H1 (cell line): ENCODE results near the gene AHNAK2. TPM values are rescaled to one million over a fixed set of nuclear protein-coding genes. Genes with fewer than 3 reads are reported as not detected.

Experiments used
- BCL11A ChIP-seq, 2 experiments: IDR thresholded peaks; one replicate each; pipeline ENCODE4 v1.6.1; 2011; ENCODE audit warnings: low read depth in 2 of 2, low read length in 2 of 2, mild to moderate bottlenecking in 2 of 2
- CHD1 ChIP-seq: IDR thresholded peaks from 2 replicates; pipeline ENCODE4 v1.6.1; 2012; ENCODE audit warnings: low read depth, low read length, improper control_type of control experiment
- JUND ChIP-seq: IDR thresholded peaks from 2 replicates; pipeline ENCODE4 v1.6.1; 2011; ENCODE audit warnings: mild to moderate bottlenecking, improper control_type of control experiment, low read length
- SP4 ChIP-seq: IDR thresholded peaks from 2 replicates; pipeline ENCODE4 v1.6.1; 2012; ENCODE audit warnings: low read length, inconsistent platforms
- polyA plus RNA-seq, 7 experiments: library from polyadenylated mRNA; depleted of rRNA in 3 of 7; stranded (reverse) in 5 of 7; unstranded in 2 of 7; fragments of >200 nt in 5 of 7; fragments of 200-250 nt in 2 of 7; gene quantifications; 1 replicate in 5 of 7; 2 replicates in 1 of 7; 4 replicates in 1 of 7; pipeline versions ENCODE4 v1.2.1 to v1.2.3, GENCODE V29; 2011 to 2013; ENCODE audit warnings: missing spikeins in 2 of 7, mixed read lengths in 2 of 7
- total RNA-seq: library from RNA; stranded (reverse); fragmentation: NEBNext Ultra II Directional; extraction: Animal tissue kit (Norgen Biotek cat#: 25700); gene quantifications from 2 replicates; pipeline ENCODE4 v1.2.1, GENCODE V29; 2021
- TF ChIP-seq, protein P1 (sequence below): IDR thresholded peaks from 2 replicates; pipeline ENCODE4 v1.6.1; 2012; ENCODE audit warnings: low read length, inconsistent platforms

Gene AHNAK2
- total and polyA plus RNA-seq, 2 of the 8 experiments (the other 6 are each of a cell fraction or from before 2014, with no cell fraction given): 0.95 to 2.0 TPM

DNA sequence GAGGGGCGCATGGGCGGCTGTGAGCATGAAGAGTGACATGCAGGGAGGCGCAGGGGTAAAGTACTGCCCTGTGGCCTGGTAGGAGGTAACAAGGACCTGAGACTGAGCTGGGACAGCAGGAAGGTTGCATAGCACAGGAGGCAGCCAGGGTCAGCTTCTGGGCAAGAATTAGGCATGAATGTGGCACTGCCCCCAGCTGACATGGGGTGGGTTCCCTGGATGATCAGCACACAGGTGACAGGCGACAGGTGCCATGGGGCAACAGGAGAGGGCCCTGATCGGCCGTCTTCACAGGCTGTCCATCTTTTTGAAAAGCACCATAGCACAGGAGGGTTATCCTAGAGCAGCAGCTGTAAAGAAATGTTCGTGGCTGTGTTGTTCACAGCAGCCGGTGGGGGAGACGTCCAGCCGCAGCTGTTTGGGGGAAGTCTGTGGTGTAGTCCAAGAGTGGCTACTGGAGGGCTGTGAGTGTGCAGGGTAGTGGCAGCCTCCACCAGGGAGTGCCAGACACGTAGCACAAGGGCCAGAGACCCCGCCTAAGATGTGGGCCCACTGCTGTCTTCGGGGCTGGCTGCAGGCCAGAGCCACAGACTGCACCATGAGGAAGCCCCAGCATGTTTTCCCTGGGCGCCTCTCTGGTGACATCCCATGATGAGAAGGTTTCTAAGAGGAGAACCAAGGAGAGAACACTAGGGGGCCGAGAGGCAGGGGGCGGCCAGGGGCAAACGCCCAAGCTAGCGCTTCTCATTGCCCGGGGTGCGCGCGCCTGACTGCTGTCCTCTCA is 15.8 kb upstream of the AHNAK2 start (continued):
- TF ChIP-seq, protein P1, sequence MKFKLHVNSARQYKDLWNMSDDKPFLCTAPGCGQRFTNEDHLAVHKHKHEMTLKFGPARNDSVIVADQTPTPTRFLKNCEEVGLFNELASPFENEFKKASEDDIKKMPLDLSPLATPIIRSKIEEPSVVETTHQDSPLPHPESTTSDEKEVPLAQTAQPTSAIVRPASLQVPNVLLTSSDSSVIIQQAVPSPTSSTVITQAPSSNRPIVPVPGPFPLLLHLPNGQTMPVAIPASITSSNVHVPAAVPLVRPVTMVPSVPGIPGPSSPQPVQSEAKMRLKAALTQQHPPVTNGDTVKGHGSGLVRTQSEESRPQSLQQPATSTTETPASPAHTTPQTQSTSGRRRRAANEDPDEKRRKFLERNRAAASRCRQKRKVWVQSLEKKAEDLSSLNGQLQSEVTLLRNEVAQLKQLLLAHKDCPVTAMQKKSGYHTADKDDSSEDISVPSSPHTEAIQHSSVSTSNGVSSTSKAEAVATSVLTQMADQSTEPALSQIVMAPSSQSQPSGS: no peak
- TF ChIP-seq JUND (no peak), SP4 (no peak), BCL11A (IDR thresholded peaks at IDR 0.05; ENCODE audit: low read depth in 2 of 2, low read length in 2 of 2) (no peak), CHD1 (no peak)
